ENCODE results near the gene PHACTR4. TPM values are rescaled to one million over a fixed set of nuclear protein-coding genes. Genes with fewer than 3 reads are reported as not detected.
A peak's percentile ranks its signal among the peaks of the same experiment; 100 is the strongest.

PHACTR4 gene
- total and polyA plus RNA-seq, 2 of the 13 experiments (the other 11 are each of a cell fraction or from before 2014, with no cell fraction given), result 13.9 to 17.1 TPM

- no peak for TF ChIP-seq FOXA1 (IDR thresholded peaks at IDR 0.05)
- TF ChIP-seq FOXA1 (CRISPR knock-in tag; IDR thresholded peaks at IDR 0.05), result no peak
- no peak for TF ChIP-seq ZNF343 (CRISPR knock-in tag; IDR thresholded peaks at IDR 0.05)
- peak; percentile 26 for TF ChIP-seq RAD21 (CRISPR knock-in tag; IDR thresholded peaks at IDR 0.05)
- TF ChIP-seq MYPOP (CRISPR knock-in tag; IDR thresholded peaks at IDR 0.05), result no peak
- no peak for TF ChIP-seq NR2F6 (IDR thresholded peaks at IDR 0.05)
- TF ChIP-seq NR2F6 (CRISPR knock-in tag; IDR thresholded peaks at IDR 0.05), result no peak
- peak; percentile 64 to 95 for TF ChIP-seq POLR2A (IDR thresholded peaks at IDR 0.05; ENCODE audit: insufficient read depth in 1 of 2, low read depth in 2 of 2, low read length in 2 of 2)
- TF ChIP-seq AKAP8 (CRISPR knock-in tag; IDR thresholded peaks at IDR 0.05), result no peak; the same call in 1 of the 2 replicates
- TF ChIP-seq TOE1 (CRISPR knock-in tag; IDR thresholded peaks at IDR 0.05), result no peak
- TF ChIP-seq ZBTB34 (CRISPR knock-in tag; IDR thresholded peaks at IDR 0.05), result no peak
- TF ChIP-seq POLR2G (IDR thresholded peaks at IDR 0.05; ENCODE audit: low read depth, low read length), result peak; percentile 75
- no peak for TF ChIP-seq RARG (CRISPR knock-in tag; IDR thresholded peaks at IDR 0.05; ENCODE audit: low read depth)
- no peak for TF ChIP-seq ZFP36L2 (CRISPR knock-in tag; IDR thresholded peaks at IDR 0.05)
- TF ChIP-seq ZFAT (CRISPR knock-in tag; conservative IDR thresholded peaks at IDR 0.05), result no peak
- TF ChIP-seq ZC3H4 (CRISPR knock-in tag; IDR thresholded peaks at IDR 0.05; ENCODE audit: borderline replicate concordance), result no peak; the same call in 1 of the 2 replicates
- no peak for TF ChIP-seq NRL (CRISPR knock-in tag; IDR thresholded peaks at IDR 0.05; ENCODE audit: borderline replicate concordance)
- no peak for TF ChIP-seq BCL3 (CRISPR knock-in tag; IDR thresholded peaks at IDR 0.05)
- no peak; the same call in 1 of the 2 replicates for TF ChIP-seq MBD4 (IDR thresholded peaks at IDR 0.05; ENCODE audit: borderline replicate concordance, low read length)
- peak; percentile 93 for TF ChIP-seq PAF1 (CRISPR knock-in tag; IDR thresholded peaks at IDR 0.05)
- no peak for TF ChIP-seq ZNF749 (CRISPR knock-in tag; IDR thresholded peaks at IDR 0.05; ENCODE audit: borderline replicate concordance)
- TF ChIP-seq BCLAF1 (IDR thresholded peaks at IDR 0.05), result no peak
- TF ChIP-seq ELF4 (CRISPR knock-in tag; IDR thresholded peaks at IDR 0.05; ENCODE audit: borderline replicate concordance), result no peak
- no peak for TF ChIP-seq DBP (CRISPR knock-in tag; IDR thresholded peaks at IDR 0.05; ENCODE audit: not compliant biosample characterization)
- no peak for TF ChIP-seq ZNF619 (CRISPR knock-in tag; IDR thresholded peaks at IDR 0.05)
- no peak for TF ChIP-seq ZNF563 (CRISPR knock-in tag; IDR thresholded peaks at IDR 0.05)
- no peak for TF ChIP-seq ZZZ3 (CRISPR knock-in tag; IDR thresholded peaks at IDR 0.05; ENCODE audit: borderline replicate concordance)
Measured at GRCh38 chr1:28510970-28511440, 141.5 kb downstream of the PHACTR4 start (continued).
